Ovary (tissue), 10 donors: ENCODE results near the gene PCDHA9. TPM values are rescaled to one million over a fixed set of nuclear protein-coding genes. Genes with fewer than 3 reads are reported as not detected.
A peak's percentile ranks its signal among the peaks of the same experiment; 100 is the strongest.
"Not testable (repeated sequence)": the region's sequence is repeated elsewhere in the genome, so short reads cannot be mapped to it uniquely, and the experiment has no call there.

Experiments
- DNase-seq, 5 donors: peaks; one replicate each; pipeline ENCODE4 v3.0.0-alpha.2; 2019 to 2020
- H3K27ac ChIP-seq, 2 donors: fragments of 200-600 bp; one replicate each; pipeline versions ENCODE4 v1.5.1 to v1.8.0; 2019 to 2022
- H3K27me3 ChIP-seq: fragments of 200-600 bp; one replicate; pipeline ENCODE4 v1.8.0; 2022
- H3K36me3 ChIP-seq: fragments of 200-600 bp; sonication (generic); one replicate; pipeline ENCODE4 v1.5.1; 2019
- H3K4me1 ChIP-seq: one replicate; pipeline ENCODE4 v1.8.1; 2013; ENCODE audit warnings: mild to moderate bottlenecking, moderate library complexity; ENCODE audit not compliant: insufficient read depth
- H3K4me3 ChIP-seq: fragments of 200-600 bp; sonication (generic); one replicate; pipeline ENCODE4 v1.5.1; 2017
- H3K9me3 ChIP-seq, 2 donors: fragments of 200-600 bp in 1 of 2; sonication (generic) in 1 of 2; one replicate each; pipeline versions ENCODE4 v1.5.1 to v1.8.1; 2013 to 2019; ENCODE audit warnings: mild to moderate bottlenecking in 1 of 2, moderate library complexity in 1 of 2
- EP300 ChIP-seq: sonication (generic); formaldehyde crosslinking; IDR thresholded peaks from one replicate; pipeline ENCODE4 v1.6.1; 2017; ENCODE audit warnings: antibody characterized with exemption
- POLR2A ChIP-seq: fragments of 450-650 bp; IDR thresholded peaks from one replicate; pipeline ENCODE4 v1.6.1; 2017; ENCODE audit warnings: antibody characterized with exemption, mild to moderate bottlenecking, moderate library complexity
- WGBS, 3 donors: extraction: QIAGEN DNeasy Blood & Tissue Kit in 1 of 3; methylation state at CpG; one replicate each; pipeline versions ENCODE4 v1.1.5 to v1.1.7; 2013 to 2017; 5-methylcytosine and 5-hydroxymethylcytosine counted together
- intact Hi-C, 4 donors: fragments of 100-400 bp; cut with DNase I; formaldehyde crosslinking; loops; one replicate each; pipeline versions ENCODE4 v1.11.0 to v1.15.1; 2022 to 2023
- long read RNA-seq, 3 donors: library from polyadenylated mRNA in 2 of 3; unstranded in 2 of 3; transcript quantifications; one replicate each; pipeline ENCODE4 v2.0.0 and lab custom pipeline, GENCODE V29; 2021 to 2026
- polyA plus RNA-seq, 2 donors: library from polyadenylated mRNA; stranded (reverse); fragments of 200-250 nt in 1 of 2; fragments of 350-450 nt in 1 of 2; fragmentation: Illumina TruSeq in 1 of 2; extraction: RNeasy Lipid Tissue Mini Kit (QIAGEN cat#74804) in 1 of 2; gene quantifications; one replicate each; pipeline ENCODE4 v1.2.3, GENCODE V29; 2013 to 2014
- total RNA-seq, 7 donors: library from RNA; depleted of rRNA in 2 of 7; stranded (reverse); fragments of >200 nt in 2 of 7; fragmentation: NEBNext Ultra II Directional in 3 of 7; extraction: Animal tissue kit (Norgen Biotek cat#: 25700) in 3 of 7; gene quantifications; one replicate each; pipeline versions ENCODE4 v1.1.0 to v1.2.4, GENCODE V29; 2016 to 2023
- TF ChIP-seq, protein P1 (sequence below), 3 donors: fragments of 450-650 bp in 2 of 3; fragments of 200-600 bp in 1 of 3; IDR thresholded peaks; one replicate each; pipeline versions ENCODE4 v1.5.1 to v1.8.0; 2016 to 2022; ENCODE audit warnings: antibody characterized with exemption in 3 of 3, mild to moderate bottlenecking in 1 of 3
- donor health status: DM: no; HTN: no; CAD: no; lungs with moderate emphysema.
- donor health status: DM: no; HTN: no; CAD: no.
- donor health status: Bipolar disorder and iron deficiency.
- donor health status: DM: yes; HTN: yes; CAD: no.
- donor health status: DM: no; HTN: no; CAD: no.
- donor health status: DM: yes; HTN: yes; CAD: no.

The PCDHA9 gene
- total RNA-seq (under 1 TPM; 0.34 to 0.60 (median 0.50) TPM), polyA plus RNA-seq (under 1 TPM in 1 of 2 donors, not detected in 1; 0.05 TPM)
- long read RNA-seq, donor 1 = 0 reads
- long read RNA-seq, donor 2 = 0 reads
- long read RNA-seq, donor 3, full-length matches to known transcripts = 1 of 1 reads
- long read RNA-seq, donor 3, partial matches to known transcripts = 0 of 1 reads
- long read RNA-seq, donor 3, other reads (novel, unspliced or antisense) = 0 of 1 reads

GRCh38 chr5:140848139-140849102, at the start of gene PCDHA9:
Gene PCDHA9 (plus strand): TSS chr5:140848382. CDS start chr5:140848496, 114 bp downstream.
- H3K4me1 ChIP-seq, H3K27me3 ChIP-seq, H3K36me3 ChIP-seq, H3K9me3 ChIP-seq, H3K4me3 ChIP-seq, intact Hi-C loops, DNase-seq, H3K27ac ChIP-seq: not testable (repeated sequence)
- 12 to 25% (median 19%) methylated on average over 9 to 43 of the region's 48 CpGs for WGBS, 3 donors

- H3K4me1 ChIP-seq = no peaks in the 10 kb centered on the region
- no peaks in the 10 kb centered on the region for H3K27me3 ChIP-seq
- H3K36me3 ChIP-seq = no peaks in the 10 kb centered on the region
- TF ChIP-seq EP300 = no peak
- TF ChIP-seq, protein P1, sequence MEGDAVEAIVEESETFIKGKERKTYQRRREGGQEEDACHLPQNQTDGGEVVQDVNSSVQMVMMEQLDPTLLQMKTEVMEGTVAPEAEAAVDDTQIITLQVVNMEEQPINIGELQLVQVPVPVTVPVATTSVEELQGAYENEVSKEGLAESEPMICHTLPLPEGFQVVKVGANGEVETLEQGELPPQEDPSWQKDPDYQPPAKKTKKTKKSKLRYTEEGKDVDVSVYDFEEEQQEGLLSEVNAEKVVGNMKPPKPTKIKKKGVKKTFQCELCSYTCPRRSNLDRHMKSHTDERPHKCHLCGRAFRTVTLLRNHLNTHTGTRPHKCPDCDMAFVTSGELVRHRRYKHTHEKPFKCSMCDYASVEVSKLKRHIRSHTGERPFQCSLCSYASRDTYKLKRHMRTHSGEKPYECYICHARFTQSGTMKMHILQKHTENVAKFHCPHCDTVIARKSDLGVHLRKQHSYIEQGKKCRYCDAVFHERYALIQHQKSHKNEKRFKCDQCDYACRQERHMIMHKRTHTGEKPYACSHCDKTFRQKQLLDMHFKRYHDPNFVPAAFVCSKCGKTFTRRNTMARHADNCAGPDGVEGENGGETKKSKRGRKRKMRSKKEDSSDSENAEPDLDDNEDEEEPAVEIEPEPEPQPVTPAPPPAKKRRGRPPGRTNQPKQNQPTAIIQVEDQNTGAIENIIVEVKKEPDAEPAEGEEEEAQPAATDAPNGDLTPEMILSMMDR (IDR thresholded peaks at IDR 0.05) = peak in 2 of 3 donors; percentile 7 to 25
- H3K27ac ChIP-seq = no peak within 1 kb of the TSS
- intact Hi-C loops = no loop called here
- peaks cover 0 to 15% of the 10 kb centered on the region in 2 donors for H3K9me3 ChIP-seq
- H3K4me3 ChIP-seq = peak within 1 kb of the TSS; percentile 22
- DNase-seq = no peak
- 9 to 26% (median 18%) methylated on average over 29 of the region's 29 CpGs for WGBS, 3 donors
Measured at GRCh38 chr5:140800816-140801493, 47.2 kb upstream of the PCDHA9 start, which contains the start of gene PCDHA3. Gene PCDHA3 (plus strand): TSS chr5:140801057.

- H3K9me3 ChIP-seq = peaks cover 0 to 12% of the 10 kb centered on the region in 2 donors
- no peak overlapping the region for H3K27ac ChIP-seq
- 9 to 18% (median 17%) methylated on average over 16 of the region's 16 CpGs for WGBS, 3 donors
- TF ChIP-seq, protein P1 (IDR thresholded peaks at IDR 0.05) = no peak
- no peak for TF ChIP-seq POLR2A
- TF ChIP-seq EP300 = no peak
- no peaks in the 10 kb centered on the region for H3K36me3 ChIP-seq
- DNase-seq = no peak
- peak overlapping the region; percentile 22 for H3K4me3 ChIP-seq
- H3K27me3 ChIP-seq = no peaks in the 10 kb centered on the region
- no peaks in the 10 kb centered on the region for H3K4me1 ChIP-seq
- intact Hi-C loops = no loop called here
Measured at GRCh38 chr5:140801494-140801841, 46.7 kb upstream of the PCDHA9 start.

DNA sequence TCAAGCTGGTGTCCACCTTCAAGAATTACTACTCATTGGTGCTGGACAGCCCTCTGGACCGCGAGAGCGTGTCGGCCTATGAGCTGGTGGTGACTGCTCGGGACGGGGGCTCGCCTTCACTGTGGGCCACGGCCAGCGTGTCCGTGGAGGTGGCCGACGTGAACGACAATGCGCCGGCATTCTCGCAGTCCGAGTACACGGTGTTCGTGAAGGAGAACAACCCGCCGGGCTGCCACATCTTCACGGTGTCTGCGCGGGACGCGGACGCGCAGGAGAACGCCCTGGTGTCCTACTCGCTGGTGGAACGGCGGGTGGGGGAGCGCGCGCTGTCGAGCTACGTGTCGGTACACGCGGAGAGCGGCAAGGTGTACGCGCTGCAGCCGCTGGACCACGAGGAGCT, 45.8 kb upstream of the PCDHA9 start:
- intact Hi-C loops, H3K27ac ChIP-seq, H3K4me3 ChIP-seq, H3K4me1 ChIP-seq, H3K36me3 ChIP-seq, DNase-seq, H3K27me3 ChIP-seq: not testable (repeated sequence)
- 38 to 63% (median 50%) methylated on average over 35 to 45 of the region's 45 CpGs for WGBS, 3 donors
- H3K9me3 ChIP-seq = peaks cover 0 to 12% of the 10 kb centered on the region in 2 donors

- WGBS, 3 donors = 35 to 56% (median 49%) methylated on average over 12 to 53 of the region's 53 CpGs
- intact Hi-C loops = no loop called here
- H3K9me3 ChIP-seq = peaks cover 0 to 13% of the 10 kb centered on the region in 2 donors
- no peaks in the 10 kb centered on the region for H3K36me3 ChIP-seq
- no peaks in the 10 kb centered on the region for H3K27me3 ChIP-seq
- H3K27ac ChIP-seq = no peak overlapping the region
- no peak overlapping the region for H3K4me3 ChIP-seq
- TF ChIP-seq POLR2A = no peak
- no peak for TF ChIP-seq EP300
- TF ChIP-seq, protein P1 (IDR thresholded peaks at IDR 0.05) = no peak
- no peaks in the 10 kb centered on the region for H3K4me1 ChIP-seq
- no peak for DNase-seq
Measured at GRCh38 chr5:140802781-140803271, 45.4 kb upstream of the PCDHA9 start.
